Peyer's patch (tissue), 4 donors: ENCODE measurements around the gene SH3GLB1.

ENCODE experiments used
- POLR2A ChIP-seq, 2 donors: fragments of 450-650 bp; IDR thresholded peaks; one replicate each; pipeline ENCODE4 v1.5.1; 2017; ENCODE audit warnings: antibody characterized with exemption in 2 of 2, mild to moderate bottlenecking in 2 of 2, moderate library complexity in 2 of 2
- TF ChIP-seq, protein P1 (sequence below), 6 experiments: fragments of 450-650 bp in 4 of 6; fragments of 200-600 bp in 2 of 6; sonication (generic) in 1 of 6; IDR thresholded peaks; one replicate each; pipeline ENCODE4 v1.5.1; 2017 to 2019; ENCODE audit warnings: antibody characterized with exemption in 6 of 6, mild to moderate bottlenecking in 3 of 6, moderate library complexity in 1 of 6

DNA sequence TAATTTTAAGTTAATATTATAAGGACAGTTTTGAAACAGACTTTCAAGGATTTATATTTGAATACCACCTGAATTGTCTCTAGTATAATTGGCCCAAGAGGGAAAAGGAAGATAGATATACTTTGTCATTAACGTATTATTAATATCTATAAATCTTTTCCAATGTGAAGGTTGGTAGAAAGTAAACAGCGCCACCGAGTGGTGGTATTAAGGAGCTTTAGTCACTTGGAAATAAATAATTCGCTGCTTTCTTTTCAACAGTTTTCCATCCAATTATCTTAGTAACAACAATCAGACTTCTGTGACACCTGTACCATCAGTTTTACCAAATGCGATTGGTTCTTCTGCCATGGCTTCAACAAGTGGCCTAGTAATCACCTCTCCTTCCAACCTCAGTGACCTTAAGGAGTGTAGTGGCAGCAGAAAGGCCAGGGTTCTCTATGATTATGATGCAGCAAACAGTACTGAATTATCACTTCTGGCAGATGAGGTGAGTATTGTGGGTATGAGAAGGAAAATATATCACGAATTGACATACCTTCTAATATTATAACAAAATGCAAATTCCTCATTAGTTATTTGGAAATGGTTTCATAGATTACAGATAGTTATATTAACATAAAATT is 37.7 kb downstream of the SH3GLB1 start:
- TF ChIP-seq, protein P1, sequence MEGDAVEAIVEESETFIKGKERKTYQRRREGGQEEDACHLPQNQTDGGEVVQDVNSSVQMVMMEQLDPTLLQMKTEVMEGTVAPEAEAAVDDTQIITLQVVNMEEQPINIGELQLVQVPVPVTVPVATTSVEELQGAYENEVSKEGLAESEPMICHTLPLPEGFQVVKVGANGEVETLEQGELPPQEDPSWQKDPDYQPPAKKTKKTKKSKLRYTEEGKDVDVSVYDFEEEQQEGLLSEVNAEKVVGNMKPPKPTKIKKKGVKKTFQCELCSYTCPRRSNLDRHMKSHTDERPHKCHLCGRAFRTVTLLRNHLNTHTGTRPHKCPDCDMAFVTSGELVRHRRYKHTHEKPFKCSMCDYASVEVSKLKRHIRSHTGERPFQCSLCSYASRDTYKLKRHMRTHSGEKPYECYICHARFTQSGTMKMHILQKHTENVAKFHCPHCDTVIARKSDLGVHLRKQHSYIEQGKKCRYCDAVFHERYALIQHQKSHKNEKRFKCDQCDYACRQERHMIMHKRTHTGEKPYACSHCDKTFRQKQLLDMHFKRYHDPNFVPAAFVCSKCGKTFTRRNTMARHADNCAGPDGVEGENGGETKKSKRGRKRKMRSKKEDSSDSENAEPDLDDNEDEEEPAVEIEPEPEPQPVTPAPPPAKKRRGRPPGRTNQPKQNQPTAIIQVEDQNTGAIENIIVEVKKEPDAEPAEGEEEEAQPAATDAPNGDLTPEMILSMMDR (IDR thresholded peaks at IDR 0.05) = peak in 5 of 6 experiments; percentile 23 to 71 (median 66)
- no peak for TF ChIP-seq POLR2A (IDR thresholded peaks at IDR 0.05)
